HEK293 (cell line): Measurements from ENCODE around the gene CLEC16A.

ENCODE experiments used
- IKZF3 ChIP-seq: fragments of 450-650 bp; IDR thresholded peaks from 2 replicates; pipeline ENCODE4 v1.5.0; 2018; ENCODE audit warnings: missing biosample characterization, mild to moderate bottlenecking, missing genetic modification characterization, moderate library complexity
- ZBTB17 ChIP-seq: fragments of 450-650 bp; formaldehyde crosslinking; IDR thresholded peaks from 2 replicates; pipeline ENCODE4 v1.5.1; 2016; ENCODE audit warnings: missing biosample characterization, missing genetic modification characterization
- ZBTB7A ChIP-seq: fragments of 450-650 bp; formaldehyde crosslinking; IDR thresholded peaks from 2 replicates; pipeline ENCODE4 v1.5.1; 2016; ENCODE audit warnings: low read depth, missing biosample characterization, missing genetic modification characterization
- ZNF132 ChIP-seq: fragments of 450-650 bp; formaldehyde crosslinking; IDR thresholded peaks from 2 replicates; pipeline ENCODE4 v1.5.1; 2017; ENCODE audit warnings: missing biosample characterization, missing genetic modification characterization, borderline replicate concordance
- ZNF335 ChIP-seq: fragments of 450-650 bp; formaldehyde crosslinking; conservative IDR thresholded peaks from 2 replicates; pipeline ENCODE4 v1.5.1; 2016; ENCODE audit warnings: missing biosample characterization, missing genetic modification characterization
- ZNF768 ChIP-seq: fragments of 450-650 bp; formaldehyde crosslinking; IDR thresholded peaks from 2 replicates; pipeline ENCODE4 v1.5.1; 2018; ENCODE audit warnings: missing biosample characterization, mild to moderate bottlenecking, missing genetic modification characterization
- TF ChIP-seq, protein P1 (sequence below): fragments of 450-650 bp; formaldehyde crosslinking; IDR thresholded peaks from 2 replicates; pipeline ENCODE4 v1.5.1; 2016; ENCODE audit warnings: missing biosample characterization, missing genetic modification characterization
- TF ChIP-seq, protein P2 (sequence below): fragments of 450-650 bp; formaldehyde crosslinking; IDR thresholded peaks from 2 replicates; pipeline ENCODE4 v1.5.1; 2016; ENCODE audit warnings: missing biosample characterization, missing genetic modification characterization

DNA sequence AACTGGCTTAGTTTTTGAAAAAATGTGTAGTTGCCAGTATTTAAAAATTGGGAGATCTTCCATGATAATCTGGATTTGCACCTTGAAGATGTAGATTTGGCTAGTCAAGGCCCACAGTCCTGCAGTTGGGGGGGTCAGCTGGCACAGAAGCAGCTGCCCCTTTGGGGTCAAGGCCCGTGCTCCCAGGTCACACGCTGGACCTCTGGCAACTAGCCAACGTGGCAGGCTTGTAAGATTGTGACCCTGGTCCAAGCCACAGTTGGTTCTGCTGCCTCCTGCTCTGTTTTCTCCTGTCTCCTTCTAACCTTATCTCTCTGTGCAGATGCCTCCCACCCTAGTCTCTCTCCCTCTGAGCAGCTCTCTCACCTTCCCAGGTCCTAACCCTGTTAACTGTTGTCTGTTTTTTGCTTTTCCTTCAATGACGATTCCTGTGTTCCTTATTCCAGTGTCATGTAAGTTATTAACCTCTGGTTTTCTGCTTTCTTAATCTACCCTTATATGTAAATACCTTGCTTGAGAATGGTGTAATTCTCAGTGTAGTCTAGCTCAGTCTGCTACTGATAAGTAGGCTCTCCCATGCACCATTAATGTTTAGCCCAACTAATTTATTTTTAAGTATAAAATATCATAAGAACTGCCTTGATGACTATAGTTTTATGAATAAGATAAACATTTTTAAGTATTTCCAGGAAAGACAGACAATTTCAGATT lies 27.9 kb downstream of the CLEC16A start:
- no peak for TF ChIP-seq ZNF768 (tag by site-specific recombination)
- TF ChIP-seq, protein P1, sequence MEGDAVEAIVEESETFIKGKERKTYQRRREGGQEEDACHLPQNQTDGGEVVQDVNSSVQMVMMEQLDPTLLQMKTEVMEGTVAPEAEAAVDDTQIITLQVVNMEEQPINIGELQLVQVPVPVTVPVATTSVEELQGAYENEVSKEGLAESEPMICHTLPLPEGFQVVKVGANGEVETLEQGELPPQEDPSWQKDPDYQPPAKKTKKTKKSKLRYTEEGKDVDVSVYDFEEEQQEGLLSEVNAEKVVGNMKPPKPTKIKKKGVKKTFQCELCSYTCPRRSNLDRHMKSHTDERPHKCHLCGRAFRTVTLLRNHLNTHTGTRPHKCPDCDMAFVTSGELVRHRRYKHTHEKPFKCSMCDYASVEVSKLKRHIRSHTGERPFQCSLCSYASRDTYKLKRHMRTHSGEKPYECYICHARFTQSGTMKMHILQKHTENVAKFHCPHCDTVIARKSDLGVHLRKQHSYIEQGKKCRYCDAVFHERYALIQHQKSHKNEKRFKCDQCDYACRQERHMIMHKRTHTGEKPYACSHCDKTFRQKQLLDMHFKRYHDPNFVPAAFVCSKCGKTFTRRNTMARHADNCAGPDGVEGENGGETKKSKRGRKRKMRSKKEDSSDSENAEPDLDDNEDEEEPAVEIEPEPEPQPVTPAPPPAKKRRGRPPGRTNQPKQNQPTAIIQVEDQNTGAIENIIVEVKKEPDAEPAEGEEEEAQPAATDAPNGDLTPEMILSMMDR (tag by site-specific recombination), result no peak
- no peak for TF ChIP-seq ZNF132 (tag by site-specific recombination)
- no peak for TF ChIP-seq ZBTB7A (tag by site-specific recombination)
- TF ChIP-seq IKZF3 (tag by site-specific recombination), result no peak
- no peak for TF ChIP-seq ZNF335 (tag by site-specific recombination)
- TF ChIP-seq, protein P2, sequence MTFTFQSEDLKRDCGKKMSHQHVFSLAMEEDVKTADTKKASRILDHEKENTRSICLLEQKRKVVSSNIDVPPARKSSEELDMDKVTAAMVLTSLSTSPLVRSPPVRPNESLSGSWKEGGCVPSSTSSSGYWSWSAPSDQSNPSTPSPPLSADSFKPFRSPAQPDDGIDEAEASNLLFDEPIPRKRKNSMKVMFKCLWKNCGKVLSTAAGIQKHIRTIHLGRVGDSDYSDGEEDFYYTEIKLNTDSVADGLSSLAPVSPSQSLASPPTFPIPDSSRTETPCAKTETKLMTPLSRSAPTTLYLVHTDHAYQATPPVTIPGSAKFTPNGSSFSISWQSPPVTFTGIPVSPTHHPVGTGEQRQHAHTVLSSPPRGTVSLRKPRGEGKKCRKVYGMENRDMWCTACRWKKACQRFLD, result no peak
- TF ChIP-seq ZBTB17 (tag by site-specific recombination), result no peak
